Measurements from ENCODE around the gene MAK. TPM values are rescaled to one million over a fixed set of nuclear protein-coding genes. Genes with fewer than 3 reads are reported as not detected.

Gene MAK
- total RNA-seq, 1 experiment from 2014 or later: 0.20 TPM

DNA sequence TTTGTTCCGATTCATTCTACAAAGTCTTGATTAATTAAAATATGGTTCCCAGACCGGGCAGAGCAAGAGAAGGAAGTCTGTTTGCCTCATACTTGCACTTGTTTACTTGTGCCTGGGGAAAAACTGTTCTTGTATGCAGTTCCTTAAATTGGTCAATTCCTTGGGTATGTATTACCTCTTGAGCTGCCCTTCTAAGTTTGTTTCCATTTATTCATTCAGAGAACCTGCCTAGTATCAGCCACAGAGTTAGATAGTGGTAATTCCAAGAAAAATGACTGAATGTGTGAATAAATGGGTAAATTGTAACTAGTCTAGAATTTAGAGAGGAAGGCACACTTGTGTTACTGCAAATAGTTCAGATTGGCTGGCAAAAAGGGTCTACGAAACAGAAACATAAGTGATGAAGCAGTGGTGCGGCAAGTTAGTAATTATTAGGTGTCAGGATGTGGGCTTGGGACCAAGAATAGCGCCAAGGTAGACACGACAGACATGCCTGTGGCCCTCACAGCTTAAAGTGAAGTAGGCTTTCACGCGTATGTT is 525 bp upstream of the MAK start:
- H3T11ph ChIP-seq (ENCODE audit: low read length): no peak overlapping the region
- DNase-seq: no peak
- no peak overlapping the region for H2BK5ac ChIP-seq (ENCODE audit: insufficient read length, low read length)
- H3K4me2 ChIP-seq (ENCODE audit: insufficient read depth, insufficient read length, low read length): peak overlapping the region; percentile 86
- H3K14ac ChIP-seq (ENCODE audit: insufficient read depth, low read length): no peak overlapping the region
- no peak overlapping the region for H3K4ac ChIP-seq (ENCODE audit: low read depth, low read length)
- H4K8ac ChIP-seq (replicated peaks; ENCODE audit: insufficient read length, low read depth, low read length): no peak overlapping the region
- no peaks in the 10 kb centered on the region for H3K4me1 ChIP-seq (ENCODE audit: insufficient read depth, low read length)
- H2BK120ac ChIP-seq (ENCODE audit: low read depth, low read length, poor library complexity, severe bottlenecking): no peak overlapping the region
- H2BK15ac ChIP-seq (ENCODE audit: low read depth, low read length): no peak overlapping the region
- no peak overlapping the region for H2BK12ac ChIP-seq (ENCODE audit: insufficient read length, low read depth, low read length)
- H2AFZ ChIP-seq (ENCODE audit: low read length): no peak overlapping the region
- H3K27ac ChIP-seq (ENCODE audit: insufficient read length, low read depth, low read length): no peak overlapping the region
- H4K91ac ChIP-seq (ENCODE audit: insufficient read length, low read depth, low read length): no peak overlapping the region
- no peaks in the 10 kb centered on the region for H3K27me3 ChIP-seq (ENCODE audit: insufficient read depth, low read length)
- H4K5ac ChIP-seq (ENCODE audit: insufficient read length, low read depth, low read length): no peak overlapping the region
- WGBS (ENCODE audit: extremely low coverage, insufficient read length, low lambda C conversion rate): no CpG with 5 or more reads among the region's 8 CpGs
- no peak overlapping the region for H2BK20ac ChIP-seq (ENCODE audit: low read depth, low read length, poor library complexity, severe bottlenecking)
- H2AK5ac ChIP-seq (ENCODE audit: insufficient read length, low read length): no peak overlapping the region
- H3K56ac ChIP-seq (ENCODE audit: insufficient read length, low read depth, low read length): no peak overlapping the region
- H3K23me2 ChIP-seq (ENCODE audit: insufficient read length, low read depth, low read length, poor library complexity, severe bottlenecking): peaks cover 13% of the 10 kb centered on the region
- no peaks in the 10 kb centered on the region; the same call in 1 of the 2 replicates for H3K79me2 ChIP-seq (ENCODE audit: insufficient read depth, low read length)
- no peak overlapping the region for H3K23ac ChIP-seq (ENCODE audit: insufficient read length, low read depth, low read length)
- TF ChIP-seq, protein P1, sequence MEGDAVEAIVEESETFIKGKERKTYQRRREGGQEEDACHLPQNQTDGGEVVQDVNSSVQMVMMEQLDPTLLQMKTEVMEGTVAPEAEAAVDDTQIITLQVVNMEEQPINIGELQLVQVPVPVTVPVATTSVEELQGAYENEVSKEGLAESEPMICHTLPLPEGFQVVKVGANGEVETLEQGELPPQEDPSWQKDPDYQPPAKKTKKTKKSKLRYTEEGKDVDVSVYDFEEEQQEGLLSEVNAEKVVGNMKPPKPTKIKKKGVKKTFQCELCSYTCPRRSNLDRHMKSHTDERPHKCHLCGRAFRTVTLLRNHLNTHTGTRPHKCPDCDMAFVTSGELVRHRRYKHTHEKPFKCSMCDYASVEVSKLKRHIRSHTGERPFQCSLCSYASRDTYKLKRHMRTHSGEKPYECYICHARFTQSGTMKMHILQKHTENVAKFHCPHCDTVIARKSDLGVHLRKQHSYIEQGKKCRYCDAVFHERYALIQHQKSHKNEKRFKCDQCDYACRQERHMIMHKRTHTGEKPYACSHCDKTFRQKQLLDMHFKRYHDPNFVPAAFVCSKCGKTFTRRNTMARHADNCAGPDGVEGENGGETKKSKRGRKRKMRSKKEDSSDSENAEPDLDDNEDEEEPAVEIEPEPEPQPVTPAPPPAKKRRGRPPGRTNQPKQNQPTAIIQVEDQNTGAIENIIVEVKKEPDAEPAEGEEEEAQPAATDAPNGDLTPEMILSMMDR (conservative IDR thresholded peaks at IDR 0.05): no peak
- H3K79me1 ChIP-seq (ENCODE audit: insufficient read depth, low read depth, low read length, poor library complexity, severe bottlenecking): no peaks in the 10 kb centered on the region
- Mint-ChIP-seq H3K4me1 (peaks cover 14 to 16% of the 10 kb centered on the region in 2 experiments), H3K27me3 (ENCODE audit: low read depth) (peaks cover 48% of the 10 kb centered on the region), H3K36me3 (ENCODE audit: insufficient read depth in 1 of 3, low read depth in 3 of 3) (peaks cover 0 to 10% (median 7%) of the 10 kb centered on the region in 3 experiments; a peak in 4 of 7 replicates), H3K9me3 (peaks cover 4 to 12% of the 10 kb centered on the region in 2 experiments; a peak in 3 of 5 replicates), H3K27ac (no peak overlapping the region), H3K4me3 (peak overlapping the region; percentile 77 to 85)
- no peaks in the 10 kb centered on the region for H3K9me3 ChIP-seq (ENCODE audit: control insufficient read depth, low read depth, low read length)
- no peaks in the 10 kb centered on the region for H4K20me1 ChIP-seq (ENCODE audit: control insufficient read depth, insufficient read depth, insufficient read length)
- H3K9ac ChIP-seq (ENCODE audit: extremely low read depth, insufficient read length, low read length): no peak overlapping the region
- H3K18ac ChIP-seq (ENCODE audit: insufficient read length, low read depth, low read length): no peak overlapping the region
